Astrocyte (in vitro differentiated cells and primary cell): Measurements from ENCODE around the gene COL24A1. TPM values are rescaled to one million over a fixed set of nuclear protein-coding genes. Genes with fewer than 3 reads are reported as not detected.
A peak's percentile ranks its signal among the peaks of the same experiment; 100 is the strongest.

Experiments
- DNase-seq: peaks from one replicate; pipeline ENCODE4 v3.0.0-alpha.2; 2010; ENCODE audit warnings: low read depth
- FAIRE-seq: peaks from 2 replicates; lab custom pipeline; 2011; peaks lifted over from hg19 to GRCh38; lab: Jason Lieb, UNC
- H2AFZ ChIP-seq: 2 replicates; pipeline ENCODE4 v1.6.0; 2012; ENCODE audit warnings: low read depth, low read length, inconsistent platforms
- H3K27ac ChIP-seq: 2 replicates; pipeline ENCODE4 v1.5.1; 2011; ENCODE audit warnings: low read depth, low read length, inconsistent platforms
- H3K27me3 ChIP-seq: 2 replicates; pipeline ENCODE4 v1.6.0; 2011; ENCODE audit warnings: low read length, inconsistent platforms; ENCODE audit not compliant: insufficient read depth
- H3K36me3 ChIP-seq: 2 replicates; pipeline ENCODE4 v1.5.1; 2011; ENCODE audit warnings: low read length, inconsistent platforms; ENCODE audit not compliant: insufficient read depth
- H3K4me1 ChIP-seq: 2 replicates; pipeline ENCODE4 v1.5.1; 2011; ENCODE audit warnings: low read length, inconsistent platforms; ENCODE audit not compliant: insufficient read depth
- H3K4me2 ChIP-seq: 2 replicates; pipeline ENCODE4 v1.6.0; 2012; ENCODE audit warnings: low read length, inconsistent platforms
- H3K4me3 ChIP-seq: 2 replicates; pipeline ENCODE4 v1.5.1; 2011; ENCODE audit warnings: low read depth, mild to moderate bottlenecking, low read length, inconsistent platforms; ENCODE audit not compliant: insufficient read depth
- H3K79me2 ChIP-seq: 2 replicates; pipeline ENCODE4 v1.6.0; 2012; ENCODE audit warnings: mild to moderate bottlenecking, low read length, inconsistent platforms; ENCODE audit not compliant: insufficient read depth
- H3K9ac ChIP-seq: 2 replicates; pipeline ENCODE4 v1.6.0; 2012; ENCODE audit warnings: mild to moderate bottlenecking, low read length, inconsistent platforms
- H3K9me3 ChIP-seq: 2 replicates; pipeline ENCODE4 v1.5.1; 2012; ENCODE audit warnings: low read depth, mild to moderate bottlenecking, low read length, inconsistent platforms; ENCODE audit not compliant: insufficient read depth
- H4K20me1 ChIP-seq: 2 replicates; pipeline ENCODE4 v1.6.0; 2012; ENCODE audit warnings: low read length, inconsistent platforms; ENCODE audit not compliant: insufficient read depth
- H3K27ac Mint-ChIP-seq: one replicate; pipeline ENCODE4 v1.8.0; 2021; ENCODE audit warnings: mild to moderate bottlenecking, mixed read lengths; ENCODE audit not compliant: unreplicated experiment
- H3K27me3 Mint-ChIP-seq: one replicate; pipeline ENCODE4 v1.8.0; 2021; ENCODE audit warnings: low read depth, mixed read lengths; ENCODE audit not compliant: unreplicated experiment
- H3K36me3 Mint-ChIP-seq: one replicate; pipeline ENCODE4 v1.8.0; 2021; ENCODE audit warnings: low read depth, mixed read lengths; ENCODE audit not compliant: unreplicated experiment
- H3K4me1 Mint-ChIP-seq: one replicate; pipeline ENCODE4 v1.8.0; 2021; ENCODE audit warnings: low read depth, mixed read lengths; ENCODE audit not compliant: unreplicated experiment
- H3K4me3 Mint-ChIP-seq: one replicate; pipeline ENCODE4 v1.8.0; 2021; ENCODE audit warnings: mild to moderate bottlenecking, moderate library complexity, mixed read lengths; ENCODE audit not compliant: unreplicated experiment
- H3K9me3 Mint-ChIP-seq: one replicate; pipeline ENCODE4 v1.8.0; 2021; ENCODE audit warnings: mild to moderate bottlenecking, mixed read lengths; ENCODE audit not compliant: unreplicated experiment
- EZH2 ChIP-seq: IDR thresholded peaks from 2 replicates; pipeline ENCODE4 v1.6.1; 2012; ENCODE audit warnings: mild to moderate bottlenecking, low read length, inconsistent platforms; ENCODE audit not compliant: insufficient read depth
- total RNA-seq: library from RNA; stranded (reverse); gene quantifications from 2 replicates; pipeline ENCODE4 v1.2.1, GENCODE V29; 2021
- TF ChIP-seq, protein P1 (sequence below): IDR thresholded peaks from 2 replicates; pipeline ENCODE4 v1.5.1; 2011; ENCODE audit warnings: low read depth, mild to moderate bottlenecking, inconsistent platforms, low read length, moderate library complexity; ENCODE audit not compliant: insufficient read depth

The COL24A1 gene
- total RNA-seq, 1 donor from 2014 or later, result 5.6 TPM

DNA sequence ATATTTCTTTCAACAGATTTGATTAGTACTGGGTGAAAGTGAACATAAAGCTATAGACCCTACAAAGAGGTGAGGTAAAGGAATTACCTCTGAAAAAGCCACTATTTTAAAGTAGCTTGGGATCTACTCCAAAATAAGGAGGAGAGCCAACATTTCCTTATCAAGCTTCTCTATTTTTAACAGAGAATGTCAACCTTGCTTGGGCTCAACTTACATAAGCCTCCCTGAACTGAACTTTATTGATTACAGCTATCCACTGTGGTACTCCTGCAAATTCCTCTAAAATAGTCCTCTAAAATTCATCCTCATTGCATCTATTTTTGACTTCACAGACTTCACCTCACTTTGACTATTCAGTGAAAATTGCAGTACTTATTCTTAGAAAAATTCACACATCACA is 458.7 kb downstream of the COL24A1 start:
- H3K36me3 Mint-ChIP-seq, result no peaks in the 10 kb centered on the region
- H3K4me3 ChIP-seq, result no peak overlapping the region
- H3K9me3 ChIP-seq, result no peaks in the 10 kb centered on the region
- H3K9ac ChIP-seq, result no peak overlapping the region
- H3K27ac ChIP-seq, result no peak overlapping the region
- no peak overlapping the region for H3K4me3 Mint-ChIP-seq
- DNase-seq, result no peak
- no peak overlapping the region for H3K4me2 ChIP-seq
- no peaks in the 10 kb centered on the region for H3K4me1 ChIP-seq
- no peaks in the 10 kb centered on the region for H3K9me3 Mint-ChIP-seq
- no peak overlapping the region for H3K27ac Mint-ChIP-seq
- H3K27me3 Mint-ChIP-seq, result no peaks in the 10 kb centered on the region
- H3K4me1 Mint-ChIP-seq, result peaks cover 4% of the 10 kb centered on the region
- peaks cover 33% of the 10 kb centered on the region for H3K79me2 ChIP-seq
- H2AFZ ChIP-seq, result no peak overlapping the region
- peaks cover 21% of the 10 kb centered on the region for H3K36me3 ChIP-seq
- H3K27me3 ChIP-seq, result no peaks in the 10 kb centered on the region
- peak; percentile 37 for FAIRE-seq
- no peak for TF ChIP-seq EZH2
- TF ChIP-seq, protein P1, sequence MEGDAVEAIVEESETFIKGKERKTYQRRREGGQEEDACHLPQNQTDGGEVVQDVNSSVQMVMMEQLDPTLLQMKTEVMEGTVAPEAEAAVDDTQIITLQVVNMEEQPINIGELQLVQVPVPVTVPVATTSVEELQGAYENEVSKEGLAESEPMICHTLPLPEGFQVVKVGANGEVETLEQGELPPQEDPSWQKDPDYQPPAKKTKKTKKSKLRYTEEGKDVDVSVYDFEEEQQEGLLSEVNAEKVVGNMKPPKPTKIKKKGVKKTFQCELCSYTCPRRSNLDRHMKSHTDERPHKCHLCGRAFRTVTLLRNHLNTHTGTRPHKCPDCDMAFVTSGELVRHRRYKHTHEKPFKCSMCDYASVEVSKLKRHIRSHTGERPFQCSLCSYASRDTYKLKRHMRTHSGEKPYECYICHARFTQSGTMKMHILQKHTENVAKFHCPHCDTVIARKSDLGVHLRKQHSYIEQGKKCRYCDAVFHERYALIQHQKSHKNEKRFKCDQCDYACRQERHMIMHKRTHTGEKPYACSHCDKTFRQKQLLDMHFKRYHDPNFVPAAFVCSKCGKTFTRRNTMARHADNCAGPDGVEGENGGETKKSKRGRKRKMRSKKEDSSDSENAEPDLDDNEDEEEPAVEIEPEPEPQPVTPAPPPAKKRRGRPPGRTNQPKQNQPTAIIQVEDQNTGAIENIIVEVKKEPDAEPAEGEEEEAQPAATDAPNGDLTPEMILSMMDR, result no peak
- no peaks in the 10 kb centered on the region for H4K20me1 ChIP-seq

DNA sequence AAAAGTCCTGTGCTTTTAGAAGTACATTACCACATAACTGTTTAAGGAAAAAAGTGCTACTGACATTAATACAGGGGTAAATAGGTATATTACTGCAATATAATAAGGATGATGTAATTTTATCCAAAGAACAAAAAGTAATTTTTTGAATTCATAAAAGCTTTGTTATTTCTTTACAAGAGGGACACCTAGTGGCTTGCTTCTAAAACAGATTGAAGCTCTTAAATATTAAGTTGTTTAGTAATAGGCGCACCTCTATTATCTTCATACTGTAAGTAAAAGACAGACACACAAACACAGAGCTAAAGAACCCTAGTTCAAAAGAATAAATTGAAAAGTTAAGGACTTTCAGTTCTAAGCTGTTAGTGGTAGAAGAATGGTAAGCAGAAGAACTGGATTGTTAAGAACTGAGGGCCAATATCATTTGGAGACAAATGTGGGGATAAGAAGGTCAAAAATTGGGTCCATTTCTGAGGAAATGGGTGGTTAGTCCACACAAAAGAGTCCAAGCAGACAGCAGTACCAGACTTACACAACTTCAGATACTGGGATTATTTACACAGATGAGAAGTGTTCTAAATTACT is 463.8 kb downstream of the COL24A1 start:
- peak; percentile 60 for FAIRE-seq
- peaks cover 6% of the 10 kb centered on the region for H3K36me3 Mint-ChIP-seq
- H3K27ac Mint-ChIP-seq, result no peak overlapping the region
- Histone ChIP-seq H3K79me2 (peaks cover 15% of the 10 kb centered on the region), H4K20me1 (no peaks in the 10 kb centered on the region), H3K4me1 (no peaks in the 10 kb centered on the region), H3K9me3 (no peaks in the 10 kb centered on the region), H3K36me3 (peaks cover 4% of the 10 kb centered on the region), H3K9ac (peak overlapping the region; percentile 48), H3K27ac (no peak overlapping the region), H3K27me3 (no peaks in the 10 kb centered on the region), H3K4me2 (no peak overlapping the region), H3K4me3 (no peak overlapping the region), H2AFZ (no peak overlapping the region)
- H3K27me3 Mint-ChIP-seq, result no peaks in the 10 kb centered on the region
- H3K4me1 Mint-ChIP-seq, result peaks cover 20% of the 10 kb centered on the region
- DNase-seq, result peak; percentile 45
- no peaks in the 10 kb centered on the region for H3K9me3 Mint-ChIP-seq
- TF ChIP-seq, protein P1, result peak; percentile 34
- TF ChIP-seq EZH2, result no peak
- H3K4me3 Mint-ChIP-seq, result no peak overlapping the region

DNA sequence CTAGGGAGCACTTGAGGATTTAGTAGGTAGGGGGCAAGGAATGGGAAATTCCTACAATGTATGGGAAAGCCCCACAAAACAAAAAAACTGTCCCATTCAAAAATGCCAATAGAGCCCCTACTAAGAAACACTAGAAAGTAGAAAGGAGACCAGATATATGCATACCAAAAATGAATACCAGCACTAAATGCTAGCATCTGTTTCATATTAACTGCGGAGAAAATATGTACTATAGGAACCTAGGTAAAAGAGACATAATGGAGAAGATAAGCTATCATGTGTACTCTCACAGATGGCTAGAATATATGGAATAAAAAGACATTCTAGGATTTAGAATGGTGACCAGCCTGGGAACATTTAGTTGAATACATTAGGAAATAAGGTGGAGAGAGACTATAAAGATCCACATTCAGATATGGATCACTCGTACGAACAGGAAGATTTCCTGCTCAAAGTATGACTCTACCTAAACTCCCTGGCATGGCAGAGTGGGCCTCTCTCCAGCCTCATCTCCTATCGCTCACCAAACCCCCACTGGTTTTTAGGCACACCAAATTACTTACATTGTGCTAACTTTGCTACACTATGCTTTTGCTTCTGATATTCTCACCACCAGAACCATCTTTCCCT is 466.7 kb downstream of the COL24A1 start:
- H3K4me1 ChIP-seq, result no peaks in the 10 kb centered on the region
- TF ChIP-seq EZH2, result no peak
- TF ChIP-seq, protein P1, result no peak
- H3K4me3 ChIP-seq, result no peak overlapping the region
- H3K79me2 ChIP-seq, result peaks cover 24% of the 10 kb centered on the region
- H3K9ac ChIP-seq, result no peak overlapping the region
- no peak overlapping the region for H2AFZ ChIP-seq
- no peak overlapping the region for H3K4me2 ChIP-seq
- no peaks in the 10 kb centered on the region for H3K27me3 ChIP-seq
- FAIRE-seq (no peak), DNase-seq (no peak)
- H3K27me3 Mint-ChIP-seq, result no peaks in the 10 kb centered on the region
- H4K20me1 ChIP-seq, result no peaks in the 10 kb centered on the region
- H3K27ac Mint-ChIP-seq, result no peak overlapping the region
- H3K9me3 Mint-ChIP-seq, result no peaks in the 10 kb centered on the region
- H3K36me3 ChIP-seq, result peaks cover 4% of the 10 kb centered on the region
- H3K36me3 Mint-ChIP-seq, result peaks cover 9% of the 10 kb centered on the region
- H3K4me1 Mint-ChIP-seq, result peaks cover 20% of the 10 kb centered on the region
- H3K27ac ChIP-seq, result no peak overlapping the region
- no peaks in the 10 kb centered on the region for H3K9me3 ChIP-seq
- H3K4me3 Mint-ChIP-seq, result no peak overlapping the region
